K562 (cell line): ENCODE measurements around the gene CPEB1. TPM values are rescaled to one million over a fixed set of nuclear protein-coding genes. Genes with fewer than 3 reads are reported as not detected.

Experiments used
- BCOR ChIP-seq: fragments of 450-650 bp; IDR thresholded peaks from 2 replicates; pipeline ENCODE4 v1.6.1; 2016
- C11orf30 ChIP-seq: fragments of 450-650 bp; IDR thresholded peaks from 2 replicates; pipeline ENCODE4 v1.6.1; 2016; ENCODE audit warnings: low read depth, mild to moderate bottlenecking
- CAMTA2 ChIP-seq: fragments of 250-450 bp; sonication (Bioruptor Pico); conservative IDR thresholded peaks from 2 replicates; pipeline ENCODE4 v1.5.1; 2022
- CTCFL ChIP-seq: IDR thresholded peaks from 2 replicates; pipeline ENCODE4 v1.6.1; 2011; ENCODE audit warnings: borderline replicate concordance, low read depth, mild to moderate bottlenecking, moderate library complexity, low read length; ENCODE audit not compliant: insufficient read depth, poor library complexity, severe bottlenecking
- ERF ChIP-seq: fragments of 450-650 bp; formaldehyde crosslinking; IDR thresholded peaks from 2 replicates; pipeline ENCODE4 v1.4.0; 2020; ENCODE audit warnings: mild to moderate bottlenecking, mixed read lengths
- HES1 ChIP-seq: fragments of 450-650 bp; IDR thresholded peaks from 2 replicates; pipeline ENCODE4 v1.6.1; 2016; ENCODE audit warnings: low read depth, mild to moderate bottlenecking, moderate library complexity
- HIVEP1 ChIP-seq: fragments of 250-450 bp; sonication (Bioruptor Pico); IDR thresholded peaks from 2 replicates; pipeline ENCODE4 v1.4.0; 2020; ENCODE audit warnings: mild to moderate bottlenecking
- HNRNPL ChIP-seq: fragments of 200-400 bp; formaldehyde crosslinking; IDR thresholded peaks from 2 replicates; pipeline ENCODE4 v1.6.1; 2017; ENCODE audit warnings: low read depth, mild to moderate bottlenecking, low read length
- ILK ChIP-seq: fragments of 450-650 bp; IDR thresholded peaks from 2 replicates; pipeline ENCODE4 v1.6.1; 2016; ENCODE audit warnings: missing genetic modification characterization, low read depth, mild to moderate bottlenecking, missing compliant biosample characterization, moderate library complexity, borderline replicate concordance
- NFE2 ChIP-seq: IDR thresholded peaks from 2 replicates; pipeline ENCODE4 v1.6.1; 2014; ENCODE audit warnings: antibody characterized with exemption, low read depth
- OTX1 ChIP-seq: fragments of 450-650 bp; formaldehyde crosslinking; IDR thresholded peaks from 2 replicates; pipeline ENCODE4 v1.4.0; 2022; ENCODE audit warnings: mild to moderate bottlenecking
- PHF21A ChIP-seq: fragments of 450-650 bp; IDR thresholded peaks from 2 replicates; pipeline ENCODE4 v1.6.1; 2017; ENCODE audit warnings: low read depth, borderline replicate concordance
- SIRT6 ChIP-seq: IDR thresholded peaks from one replicate; pipeline ENCODE4 v1.6.1; 2012; ENCODE audit warnings: low read depth, mild to moderate bottlenecking, control low read depth, inconsistent platforms, low read length, moderate library complexity
- TCF15 ChIP-seq: fragments of 250-450 bp; sonication (Bioruptor Pico); IDR thresholded peaks from 2 replicates; pipeline ENCODE4 v1.8.0; 2022; ENCODE audit warnings: moderate library complexity, mild to moderate bottlenecking, inconsistent platforms
- TRIM24 ChIP-seq, 2 experiments: fragments of 450-650 bp; IDR thresholded peaks; 2 replicates each; pipeline ENCODE4 v1.6.1; 2016
- ZBTB34 ChIP-seq: fragments of 250-450 bp; sonication (Bioruptor Pico); IDR thresholded peaks from 2 replicates; pipeline ENCODE4 v1.8.0; 2021; ENCODE audit warnings: mild to moderate bottlenecking, moderate library complexity
- ZBTB8A ChIP-seq: fragments of 450-650 bp; IDR thresholded peaks from 2 replicates; pipeline ENCODE4 v1.6.1; 2018; ENCODE audit warnings: mild to moderate bottlenecking, moderate library complexity; ENCODE audit not compliant: partially characterized antibody
- ZNF444 ChIP-seq: fragments of 250-450 bp; sonication (Bioruptor Pico); IDR thresholded peaks from 2 replicates; pipeline ENCODE4 v1.4.0; 2020; ENCODE audit warnings: mild to moderate bottlenecking, moderate library complexity
- ZNF592 ChIP-seq: fragments of 450-650 bp; IDR thresholded peaks from 2 replicates; pipeline ENCODE4 v1.6.1; 2017; ENCODE audit warnings: antibody characterized with exemption, mild to moderate bottlenecking
- polyA plus RNA-seq, 8 experiments: library from polyadenylated mRNA; depleted of rRNA in 4 of 8; stranded (reverse) in 5 of 8; unstranded in 3 of 8; fragments of >200 nt; fragmentation: Nextera tagmentation in 2 of 8; fragmentation: Illumina TruSeq in 1 of 8; extraction: Ambion mirVana in 2 of 8; extraction: Trizol in 1 of 8; gene quantifications; 2 replicates each; pipeline versions ENCODE4 v1.2.1 to v1.2.3, GENCODE V29; 2011 to 2014; ENCODE audit warnings: inconsistent platforms in 1 of 8, missing spikeins in 1 of 8
- total RNA-seq, 7 experiments: library from RNA; depleted of rRNA in 6 of 7; stranded (reverse); fragments of >200 nt in 6 of 7; fragmentation: Illumina TruSeq in 2 of 7; extraction: Trizol in 2 of 7; gene quantifications; 2 replicates each; pipeline versions ENCODE4 v1.2.1 to v1.2.3, GENCODE V29; 2011 to 2021; ENCODE audit warnings: low replicate concordance in 1 of 7

CPEB1 gene
- total and polyA plus RNA-seq, 9 of the 15 experiments (the other 6 are each of a cell fraction or from before 2014, with no cell fraction given) = 2.2 to 13.4 (median 9.7) TPM

- peak; percentile 38 for TF ChIP-seq CTCFL
- no peak for TF ChIP-seq CAMTA2 (CRISPR knock-in tag)
- TF ChIP-seq TRIM24 (IDR thresholded peaks at IDR 0.05) = peak in 1 of 2 experiments; percentile 64; a peak in 1 of 4 replicates
- no peak for TF ChIP-seq ILK
- peak; percentile 34; the same call in 1 of the 2 replicates for TF ChIP-seq C11orf30
- no peak for TF ChIP-seq ZNF444 (CRISPR knock-in tag)
- TF ChIP-seq NFE2 = peak; percentile 86
- no peak for TF ChIP-seq TCF15 (CRISPR knock-in tag)
- no peak for TF ChIP-seq OTX1 (CRISPR knock-in tag)
- no peak for TF ChIP-seq HIVEP1 (CRISPR knock-in tag)
- no peak for TF ChIP-seq ZBTB8A
- TF ChIP-seq ZNF592 = peak; percentile 77; the same call in 1 of the 2 replicates
- TF ChIP-seq SIRT6 = no peak
- TF ChIP-seq HNRNPL = peak; percentile 72; the same call in 1 of the 2 replicates
- no peak for TF ChIP-seq ZBTB34 (CRISPR knock-in tag)
- TF ChIP-seq ERF = 0 out of 2 replicates have a peak, but pooled peaks have one; percentile 50
- no peak for TF ChIP-seq BCOR
- TF ChIP-seq PHF21A = no peak
- TF ChIP-seq HES1 = no peak
Observed at GRCh38 chr15:82647045-82647834, at the start of gene CPEB1 (continued).
